ENCODE data around the gene BCO1. TPM values are rescaled to one million over a fixed set of nuclear protein-coding genes. Genes with fewer than 3 reads are reported as not detected.

The BCO1 gene
- total and polyA plus RNA-seq, 7 donors: 0.10 TPM; not detected in 5

GRCh38 chr16:81278526-81278925 lies 40.0 kb downstream of the BCO1 start:
- no peaks in the 10 kb centered on the region for H3K36me3 ChIP-seq (ENCODE audit: insufficient read depth in 1 of 2, low read depth in 1 of 2)
- DNase-seq: no peak
- no peak for TF ChIP-seq CTCF (IDR thresholded peaks at IDR 0.05)
- H3K27me3 ChIP-seq (ENCODE audit: insufficient read depth in 3 of 3, low read length in 2 of 3): no peaks in the 10 kb centered on the region
- intact Hi-C loops (cut with DNase I): no loop called here
- no peaks in the 10 kb centered on the region for H3K9me3 ChIP-seq
- 92 to 93% (median 93%) methylated on average over 4 of the region's 4 CpGs for WGBS, 3 donors
- H3K27ac ChIP-seq: no peak overlapping the region
- no peak overlapping the region for H3K4me3 ChIP-seq
- no peaks in the 10 kb centered on the region for H3K4me1 ChIP-seq
- no peak for ATAC-seq

GRCh38 chr16:81279392-81279791 lies 40.9 kb downstream of the BCO1 start:
- Histone ChIP-seq H3K27ac (no peak overlapping the region), H3K9me3 (no peaks in the 10 kb centered on the region), H3K4me1 (no peaks in the 10 kb centered on the region), H3K36me3 (ENCODE audit: insufficient read depth in 1 of 2, low read depth in 1 of 2) (no peaks in the 10 kb centered on the region), H3K27me3 (ENCODE audit: insufficient read depth in 3 of 3, low read length in 2 of 3) (no peaks in the 10 kb centered on the region), H3K4me3 (no peak overlapping the region)
- WGBS, 3 donors: 54 to 58% (median 55%) methylated on average over 4 of the region's 4 CpGs
- ATAC-seq: no peak
- no peak for DNase-seq
- intact Hi-C loops (cut with DNase I): no loop called here
- no peak for TF ChIP-seq CTCF (IDR thresholded peaks at IDR 0.05)

- WGBS, 3 donors: 57 to 61% (median 59%) methylated on average over 3 of the region's 3 CpGs
- H3K4me3 ChIP-seq: no peak overlapping the region
- TF ChIP-seq CTCF (IDR thresholded peaks at IDR 0.05): no peak
- no peaks in the 10 kb centered on the region for H3K9me3 ChIP-seq
- H3K27me3 ChIP-seq (ENCODE audit: insufficient read depth in 3 of 3, low read length in 2 of 3): no peaks in the 10 kb centered on the region
- intact Hi-C loops (cut with DNase I): no loop called here
- no peak overlapping the region for H3K27ac ChIP-seq
- ATAC-seq (no peak), DNase-seq (no peak)
- no peaks in the 10 kb centered on the region for H3K4me1 ChIP-seq
- no peaks in the 10 kb centered on the region for H3K36me3 ChIP-seq (ENCODE audit: insufficient read depth in 1 of 2, low read depth in 1 of 2)
Measured at GRCh38 chr16:81280393-81280792, 41.9 kb downstream of the BCO1 start.

- H3K4me1 ChIP-seq: no peaks in the 10 kb centered on the region
- no peak for DNase-seq
- H3K9me3 ChIP-seq: no peaks in the 10 kb centered on the region
- no peaks in the 10 kb centered on the region for H3K27me3 ChIP-seq (ENCODE audit: insufficient read depth in 3 of 3, low read length in 2 of 3)
- H3K27ac ChIP-seq: no peak overlapping the region
- no peaks in the 10 kb centered on the region for H3K36me3 ChIP-seq (ENCODE audit: insufficient read depth in 1 of 2, low read depth in 1 of 2)
- TF ChIP-seq CTCF (IDR thresholded peaks at IDR 0.05): no peak
- no peak overlapping the region for H3K4me3 ChIP-seq
- no peak for ATAC-seq
- intact Hi-C loops (cut with DNase I): no loop called here
- 72 to 77% (median 74%) methylated on average over 3 of the region's 3 CpGs for WGBS, 3 donors
Measured at GRCh38 chr16:81283044-81283443, 44.6 kb downstream of the BCO1 start.

GRCh38 chr16:81284995-81285600 lies 46.6 kb downstream of the BCO1 start:
- Histone ChIP-seq H3K27ac (no peak overlapping the region), H3K4me3 (no peak overlapping the region), H3K4me1 (no peaks in the 10 kb centered on the region), H3K9me3 (no peaks in the 10 kb centered on the region), H3K27me3 (ENCODE audit: insufficient read depth in 3 of 3, low read length in 2 of 3) (no peaks in the 10 kb centered on the region), H3K36me3 (ENCODE audit: insufficient read depth in 1 of 2, low read depth in 1 of 2) (no peaks in the 10 kb centered on the region)
- WGBS, 3 donors: 64 to 68% (median 68%) methylated on average over 8 of the region's 8 CpGs
- ATAC-seq (no peak), DNase-seq (no peak)
- TF ChIP-seq CTCF (IDR thresholded peaks at IDR 0.05): no peak
- intact Hi-C loops (cut with DNase I): no loop called here
